ENCODE data around the gene CYFIP2. TPM values are rescaled to one million over a fixed set of nuclear protein-coding genes. Genes with fewer than 3 reads are reported as not detected.

The CYFIP2 gene
- total RNA-seq, 1 experiment from 2014 or later, result 95.3 TPM

GRCh38 chr5:157266286-157267007, 524 bp downstream of the CYFIP2 start (continued):
- TF ChIP-seq GRHL2 (CRISPR knock-in tag; IDR thresholded peaks at IDR 0.05; ENCODE audit: insufficient replicate concordance, severe bottlenecking) (no peak), ZNF121 (CRISPR knock-in tag; IDR thresholded peaks at IDR 0.05) (no peak), ZBTB43 (CRISPR knock-in tag; IDR thresholded peaks at IDR 0.05) (no peak), ZSCAN18 (CRISPR knock-in tag; IDR thresholded peaks at IDR 0.05) (no peak), TP53 (CRISPR knock-in tag; IDR thresholded peaks at IDR 0.05) (0 out of 2 replicates have a peak, but pooled peaks have one; percentile 40), ZNF423 (CRISPR knock-in tag; IDR thresholded peaks at IDR 0.05) (no peak), AR (CRISPR knock-in tag; IDR thresholded peaks at IDR 0.05) (no peak), FOXK1 (CRISPR knock-in tag; IDR thresholded peaks at IDR 0.05) (no peak), NR1H2 (CRISPR knock-in tag; IDR thresholded peaks at IDR 0.05) (no peak), ATF1 (CRISPR knock-in tag; IDR thresholded peaks at IDR 0.05) (no peak), ZNF317 (CRISPR knock-in tag; IDR thresholded peaks at IDR 0.05; ENCODE audit: borderline replicate concordance, low read depth) (no peak), PRDM15 (CRISPR knock-in tag; IDR thresholded peaks at IDR 0.05) (no peak), STAT6 (CRISPR knock-in tag; conservative IDR thresholded peaks at IDR 0.05; ENCODE audit: low read depth) (no peak), FOXP4 (CRISPR knock-in tag; IDR thresholded peaks at IDR 0.05) (peak; percentile 45; the same call in 1 of the 2 replicates)
- TF ChIP-seq, protein P1, sequence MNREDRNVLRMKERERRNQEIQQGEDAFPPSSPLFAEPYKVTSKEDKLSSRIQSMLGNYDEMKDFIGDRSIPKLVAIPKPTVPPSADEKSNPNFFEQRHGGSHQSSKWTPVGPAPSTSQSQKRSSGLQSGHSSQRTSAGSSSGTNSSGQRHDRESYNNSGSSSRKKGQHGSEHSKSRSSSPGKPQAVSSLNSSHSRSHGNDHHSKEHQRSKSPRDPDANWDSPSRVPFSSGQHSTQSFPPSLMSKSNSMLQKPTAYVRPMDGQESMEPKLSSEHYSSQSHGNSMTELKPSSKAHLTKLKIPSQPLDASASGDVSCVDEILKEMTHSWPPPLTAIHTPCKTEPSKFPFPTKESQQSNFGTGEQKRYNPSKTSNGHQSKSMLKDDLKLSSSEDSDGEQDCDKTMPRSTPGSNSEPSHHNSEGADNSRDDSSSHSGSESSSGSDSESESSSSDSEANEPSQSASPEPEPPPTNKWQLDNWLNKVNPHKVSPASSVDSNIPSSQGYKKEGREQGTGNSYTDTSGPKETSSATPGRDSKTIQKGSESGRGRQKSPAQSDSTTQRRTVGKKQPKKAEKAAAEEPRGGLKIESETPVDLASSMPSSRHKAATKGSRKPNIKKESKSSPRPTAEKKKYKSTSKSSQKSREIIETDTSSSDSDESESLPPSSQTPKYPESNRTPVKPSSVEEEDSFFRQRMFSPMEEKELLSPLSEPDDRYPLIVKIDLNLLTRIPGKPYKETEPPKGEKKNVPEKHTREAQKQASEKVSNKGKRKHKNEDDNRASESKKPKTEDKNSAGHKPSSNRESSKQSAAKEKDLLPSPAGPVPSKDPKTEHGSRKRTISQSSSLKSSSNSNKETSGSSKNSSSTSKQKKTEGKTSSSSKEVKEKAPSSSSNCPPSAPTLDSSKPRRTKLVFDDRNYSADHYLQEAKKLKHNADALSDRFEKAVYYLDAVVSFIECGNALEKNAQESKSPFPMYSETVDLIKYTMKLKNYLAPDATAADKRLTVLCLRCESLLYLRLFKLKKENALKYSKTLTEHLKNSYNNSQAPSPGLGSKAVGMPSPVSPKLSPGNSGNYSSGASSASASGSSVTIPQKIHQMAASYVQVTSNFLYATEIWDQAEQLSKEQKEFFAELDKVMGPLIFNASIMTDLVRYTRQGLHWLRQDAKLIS (CRISPR knock-in tag; IDR thresholded peaks at IDR 0.05; ENCODE audit: borderline replicate concordance), result no peak
- TF ChIP-seq, protein P2, sequence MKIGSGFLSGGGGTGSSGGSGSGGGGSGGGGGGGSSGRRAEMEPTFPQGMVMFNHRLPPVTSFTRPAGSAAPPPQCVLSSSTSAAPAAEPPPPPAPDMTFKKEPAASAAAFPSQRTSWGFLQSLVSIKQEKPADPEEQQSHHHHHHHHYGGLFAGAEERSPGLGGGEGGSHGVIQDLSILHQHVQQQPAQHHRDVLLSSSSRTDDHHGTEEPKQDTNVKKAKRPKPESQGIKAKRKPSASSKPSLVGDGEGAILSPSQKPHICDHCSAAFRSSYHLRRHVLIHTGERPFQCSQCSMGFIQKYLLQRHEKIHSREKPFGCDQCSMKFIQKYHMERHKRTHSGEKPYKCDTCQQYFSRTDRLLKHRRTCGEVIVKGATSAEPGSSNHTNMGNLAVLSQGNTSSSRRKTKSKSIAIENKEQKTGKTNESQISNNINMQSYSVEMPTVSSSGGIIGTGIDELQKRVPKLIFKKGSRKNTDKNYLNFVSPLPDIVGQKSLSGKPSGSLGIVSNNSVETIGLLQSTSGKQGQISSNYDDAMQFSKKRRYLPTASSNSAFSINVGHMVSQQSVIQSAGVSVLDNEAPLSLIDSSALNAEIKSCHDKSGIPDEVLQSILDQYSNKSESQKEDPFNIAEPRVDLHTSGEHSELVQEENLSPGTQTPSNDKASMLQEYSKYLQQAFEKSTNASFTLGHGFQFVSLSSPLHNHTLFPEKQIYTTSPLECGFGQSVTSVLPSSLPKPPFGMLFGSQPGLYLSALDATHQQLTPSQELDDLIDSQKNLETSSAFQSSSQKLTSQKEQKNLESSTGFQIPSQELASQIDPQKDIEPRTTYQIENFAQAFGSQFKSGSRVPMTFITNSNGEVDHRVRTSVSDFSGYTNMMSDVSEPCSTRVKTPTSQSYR (CRISPR knock-in tag; IDR thresholded peaks at IDR 0.05), result no peak

Measured in WTC11 (cell line).